Measurements from ENCODE around the gene PLXNA3. TPM values are rescaled to one million over a fixed set of nuclear protein-coding genes. Genes with fewer than 3 reads are reported as not detected.

PLXNA3 gene
- polyA plus RNA-seq, 1 of the 3 experiments (the other 2 are of a cell fraction): 33.2 TPM

DNA sequence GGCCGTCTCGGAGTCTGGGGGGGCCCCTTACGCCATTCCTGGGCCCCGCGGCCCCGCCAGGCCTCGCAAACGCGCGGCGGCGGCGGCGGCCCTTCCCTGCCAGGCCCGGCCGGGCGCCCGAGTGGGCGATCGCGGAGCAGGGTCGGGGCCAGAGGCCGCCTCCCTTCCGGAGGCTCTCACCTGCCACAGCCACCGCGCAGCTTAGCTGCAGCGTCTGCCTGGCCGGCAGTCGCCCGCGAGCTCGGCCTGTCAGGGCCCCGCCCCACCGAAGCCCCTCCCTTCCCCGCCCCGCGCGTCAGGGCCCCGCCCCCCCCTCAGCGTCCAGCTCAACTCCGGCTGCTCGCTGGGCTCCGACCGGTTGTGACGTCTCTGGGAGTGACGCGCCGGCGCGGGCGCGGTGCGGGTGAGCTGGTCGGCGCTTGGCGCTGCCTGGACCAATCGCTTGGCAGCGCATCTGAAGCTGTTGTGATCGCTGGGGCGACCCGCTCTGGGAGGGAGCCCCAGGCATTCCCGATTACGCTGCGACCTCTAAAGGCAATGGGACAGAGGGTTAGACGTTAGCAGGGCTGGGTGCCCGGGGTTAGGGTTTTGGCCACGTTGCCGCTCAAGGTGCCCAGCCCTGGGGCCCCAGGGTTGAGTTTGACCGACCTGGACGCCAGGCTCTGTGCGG is 32.5 kb downstream of the PLXNA3 start, which contains the start of gene SLC10A3 (continued):
- TF ChIP-seq, protein P1, sequence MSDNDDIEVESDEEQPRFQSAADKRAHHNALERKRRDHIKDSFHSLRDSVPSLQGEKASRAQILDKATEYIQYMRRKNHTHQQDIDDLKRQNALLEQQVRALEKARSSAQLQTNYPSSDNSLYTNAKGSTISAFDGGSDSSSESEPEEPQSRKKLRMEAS (IDR thresholded peaks at IDR 0.05; ENCODE audit: low read depth): peak; percentile 60; the same call in 1 of the 2 replicates
- TF ChIP-seq CHD2 (IDR thresholded peaks at IDR 0.05; ENCODE audit: low read length, partially characterized antibody) (no peak), FOXJ3 (CRISPR knock-in tag; IDR thresholded peaks at IDR 0.05) (no peak), EZH2phosphoT487 (IDR thresholded peaks at IDR 0.05; ENCODE audit: borderline replicate concordance, low read depth) (no peak), TAF1 (IDR thresholded peaks at IDR 0.05; ENCODE audit: borderline replicate concordance, low read depth, low read length) (peak; percentile 75; the same call in 1 of the 2 replicates)
- TF ChIP-seq, protein P2, sequence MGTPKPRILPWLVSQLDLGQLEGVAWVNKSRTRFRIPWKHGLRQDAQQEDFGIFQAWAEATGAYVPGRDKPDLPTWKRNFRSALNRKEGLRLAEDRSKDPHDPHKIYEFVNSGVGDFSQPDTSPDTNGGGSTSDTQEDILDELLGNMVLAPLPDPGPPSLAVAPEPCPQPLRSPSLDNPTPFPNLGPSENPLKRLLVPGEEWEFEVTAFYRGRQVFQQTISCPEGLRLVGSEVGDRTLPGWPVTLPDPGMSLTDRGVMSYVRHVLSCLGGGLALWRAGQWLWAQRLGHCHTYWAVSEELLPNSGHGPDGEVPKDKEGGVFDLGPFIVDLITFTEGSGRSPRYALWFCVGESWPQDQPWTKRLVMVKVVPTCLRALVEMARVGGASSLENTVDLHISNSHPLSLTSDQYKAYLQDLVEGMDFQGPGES (IDR thresholded peaks at IDR 0.05; ENCODE audit: low read depth, low read length): no peak
- TF ChIP-seq, protein P3, sequence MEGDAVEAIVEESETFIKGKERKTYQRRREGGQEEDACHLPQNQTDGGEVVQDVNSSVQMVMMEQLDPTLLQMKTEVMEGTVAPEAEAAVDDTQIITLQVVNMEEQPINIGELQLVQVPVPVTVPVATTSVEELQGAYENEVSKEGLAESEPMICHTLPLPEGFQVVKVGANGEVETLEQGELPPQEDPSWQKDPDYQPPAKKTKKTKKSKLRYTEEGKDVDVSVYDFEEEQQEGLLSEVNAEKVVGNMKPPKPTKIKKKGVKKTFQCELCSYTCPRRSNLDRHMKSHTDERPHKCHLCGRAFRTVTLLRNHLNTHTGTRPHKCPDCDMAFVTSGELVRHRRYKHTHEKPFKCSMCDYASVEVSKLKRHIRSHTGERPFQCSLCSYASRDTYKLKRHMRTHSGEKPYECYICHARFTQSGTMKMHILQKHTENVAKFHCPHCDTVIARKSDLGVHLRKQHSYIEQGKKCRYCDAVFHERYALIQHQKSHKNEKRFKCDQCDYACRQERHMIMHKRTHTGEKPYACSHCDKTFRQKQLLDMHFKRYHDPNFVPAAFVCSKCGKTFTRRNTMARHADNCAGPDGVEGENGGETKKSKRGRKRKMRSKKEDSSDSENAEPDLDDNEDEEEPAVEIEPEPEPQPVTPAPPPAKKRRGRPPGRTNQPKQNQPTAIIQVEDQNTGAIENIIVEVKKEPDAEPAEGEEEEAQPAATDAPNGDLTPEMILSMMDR (IDR thresholded peaks at IDR 0.05): 0 out of 2 replicates have a peak, but pooled peaks have one; percentile 15

DNA sequence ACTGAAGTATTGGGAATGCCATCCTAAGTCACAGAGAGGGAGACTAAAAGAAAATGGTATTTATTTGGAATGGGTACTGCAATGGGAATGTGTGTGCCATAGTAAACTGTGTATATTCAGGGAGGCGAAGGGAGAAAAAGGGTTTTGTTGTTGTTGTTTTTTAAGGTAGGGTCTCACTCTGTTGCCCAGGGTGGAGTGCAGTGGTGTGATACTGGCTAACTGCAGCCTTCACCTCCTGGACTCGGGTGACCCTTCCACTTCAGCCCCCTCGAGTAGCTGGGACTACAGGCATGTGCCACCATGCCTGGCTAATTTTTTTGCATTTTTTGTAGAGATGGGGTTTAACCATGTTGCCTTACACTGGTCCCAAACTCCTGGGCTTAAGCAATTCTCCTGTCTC is 36.6 kb downstream of the PLXNA3 start:
- no peak for DNase-seq
- POLR2A ChIA-PET: no interaction called here
- Histone ChIP-seq H3K4me2 (no peak overlapping the region), H3K4me3 (ENCODE audit: low read depth in 2 of 2, low read length in 1 of 2) (no peak overlapping the region), H3K27ac (ENCODE audit: low read depth in 2 of 2, low read length in 1 of 2) (no peak overlapping the region), H3K27me3 (ENCODE audit: insufficient read depth) (peaks cover 4% of the 10 kb centered on the region; the same call in 1 of the 2 replicates), H3F3A (replicated peaks; ENCODE audit: insufficient read depth) (peaks cover 2% of the 10 kb centered on the region), H4K20me1 (ENCODE audit: insufficient read depth) (no peaks in the 10 kb centered on the region), H3K36me3 (replicated peaks in 1 of 2; ENCODE audit: control insufficient read depth in 1 of 2, insufficient read depth in 2 of 2, low read length in 1 of 2) (no peaks in the 10 kb centered on the region), H3K9ac (no peak overlapping the region), H3K4me1 (ENCODE audit: control insufficient read depth in 1 of 2, insufficient read depth in 2 of 2, low read depth in 1 of 2, low read length in 1 of 2) (peaks cover 0 to 1% of the 10 kb centered on the region in 2 experiments; a peak in 1 of 4 replicates), H2AFZ (ENCODE audit: low read depth) (no peak overlapping the region), H3K9me3 (no peaks in the 10 kb centered on the region), H3K9me2 (no peaks in the 10 kb centered on the region), H3K79me2 (ENCODE audit: insufficient read depth) (0 out of 2 replicates have a peak, but pooled peaks cover 4% of the 10 kb centered on the region)
- no peak for TF ChIP-seq RAD21 (IDR thresholded peaks at IDR 0.05; ENCODE audit: low read length)
- no peak for TF ChIP-seq CHD2 (IDR thresholded peaks at IDR 0.05; ENCODE audit: low read length, partially characterized antibody)
- TF ChIP-seq TEAD4 (IDR thresholded peaks at IDR 0.05; ENCODE audit: borderline replicate concordance, insufficient read depth): no peak
- TF ChIP-seq EP300 (IDR thresholded peaks at IDR 0.05; ENCODE audit: borderline replicate concordance in 1 of 2, low read depth in 1 of 2, low read length in 1 of 2): no peak
- no peak for TF ChIP-seq FOSL2 (IDR thresholded peaks at IDR 0.05; ENCODE audit: borderline replicate concordance, low read depth)
- TF ChIP-seq, protein P1 (IDR thresholded peaks at IDR 0.05; ENCODE audit: low read depth): no peak
- TF ChIP-seq, protein P4, sequence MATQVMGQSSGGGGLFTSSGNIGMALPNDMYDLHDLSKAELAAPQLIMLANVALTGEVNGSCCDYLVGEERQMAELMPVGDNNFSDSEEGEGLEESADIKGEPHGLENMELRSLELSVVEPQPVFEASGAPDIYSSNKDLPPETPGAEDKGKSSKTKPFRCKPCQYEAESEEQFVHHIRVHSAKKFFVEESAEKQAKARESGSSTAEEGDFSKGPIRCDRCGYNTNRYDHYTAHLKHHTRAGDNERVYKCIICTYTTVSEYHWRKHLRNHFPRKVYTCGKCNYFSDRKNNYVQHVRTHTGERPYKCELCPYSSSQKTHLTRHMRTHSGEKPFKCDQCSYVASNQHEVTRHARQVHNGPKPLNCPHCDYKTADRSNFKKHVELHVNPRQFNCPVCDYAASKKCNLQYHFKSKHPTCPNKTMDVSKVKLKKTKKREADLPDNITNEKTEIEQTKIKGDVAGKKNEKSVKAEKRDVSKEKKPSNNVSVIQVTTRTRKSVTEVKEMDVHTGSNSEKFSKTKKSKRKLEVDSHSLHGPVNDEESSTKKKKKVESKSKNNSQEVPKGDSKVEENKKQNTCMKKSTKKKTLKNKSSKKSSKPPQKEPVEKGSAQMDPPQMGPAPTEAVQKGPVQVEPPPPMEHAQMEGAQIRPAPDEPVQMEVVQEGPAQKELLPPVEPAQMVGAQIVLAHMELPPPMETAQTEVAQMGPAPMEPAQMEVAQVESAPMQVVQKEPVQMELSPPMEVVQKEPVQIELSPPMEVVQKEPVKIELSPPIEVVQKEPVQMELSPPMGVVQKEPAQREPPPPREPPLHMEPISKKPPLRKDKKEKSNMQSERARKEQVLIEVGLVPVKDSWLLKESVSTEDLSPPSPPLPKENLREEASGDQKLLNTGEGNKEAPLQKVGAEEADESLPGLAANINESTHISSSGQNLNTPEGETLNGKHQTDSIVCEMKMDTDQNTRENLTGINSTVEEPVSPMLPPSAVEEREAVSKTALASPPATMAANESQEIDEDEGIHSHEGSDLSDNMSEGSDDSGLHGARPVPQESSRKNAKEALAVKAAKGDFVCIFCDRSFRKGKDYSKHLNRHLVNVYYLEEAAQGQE (IDR thresholded peaks at IDR 0.05; ENCODE audit: low read depth, low read length): no peak
- TF ChIP-seq TCF12 (IDR thresholded peaks at IDR 0.05): no peak
- no peak for TF ChIP-seq POLR2AphosphoS5 (IDR thresholded peaks at IDR 0.05; ENCODE audit: low read depth, low read length)
- TF ChIP-seq SMC3 (IDR thresholded peaks at IDR 0.05; ENCODE audit: low read depth, low read length): no peak
- no peak for TF ChIP-seq FOXM1 (IDR thresholded peaks at IDR 0.05; ENCODE audit: low read depth)
- no peak for TF ChIP-seq EZH2phosphoT487 (IDR thresholded peaks at IDR 0.05; ENCODE audit: borderline replicate concordance, low read depth)
- TF ChIP-seq TAF1 (IDR thresholded peaks at IDR 0.05; ENCODE audit: borderline replicate concordance, low read depth, low read length): no peak
- no peak for TF ChIP-seq MEF2A (IDR thresholded peaks at IDR 0.05; ENCODE audit: borderline replicate concordance, low read depth)
- WGBS (ENCODE audit: low lambda C conversion rate): 34% methylated on average over 3 of the region's 3 CpGs
- CTCF ChIA-PET: no interaction called here

Measured in SK-N-SH (cell line).